VCaP (cell line): ENCODE results near the gene GCH1.
"Not testable (repeated sequence)": the region's sequence is repeated elsewhere in the genome, so short reads cannot be mapped to it uniquely, and the experiment has no call there.

Source experiments
- H3K27ac ChIP-seq: fragments of 450-650 bp; 2 replicates; pipeline ENCODE4 v1.5.1; 2017
- TF ChIP-seq, protein P1 (sequence below): fragments of 450-650 bp; conservative IDR thresholded peaks from 2 replicates; pipeline ENCODE4 v1.5.1; 2017; ENCODE audit warnings: mild to moderate bottlenecking, moderate library complexity

Gene GCH1

DNA sequence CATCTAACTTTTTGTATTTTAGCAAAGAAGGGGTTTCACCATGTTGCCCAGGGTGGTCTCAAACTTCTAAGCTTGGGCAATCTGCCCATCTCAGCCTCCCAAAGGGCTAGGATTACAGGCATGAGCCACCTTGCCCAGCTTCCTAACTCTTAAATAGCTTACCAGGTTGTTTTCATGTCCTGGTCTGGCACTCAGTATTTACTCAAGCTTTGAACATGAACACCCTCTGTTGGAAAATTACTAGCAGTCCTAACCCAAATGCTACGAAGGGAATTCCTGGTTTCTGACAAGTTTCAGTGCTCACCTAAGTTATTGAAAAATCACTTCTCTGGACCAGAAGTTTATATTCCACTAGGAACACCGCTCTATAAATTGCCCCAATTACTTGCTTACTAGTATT is 32.5 kb upstream of the GCH1 start:
- no peak overlapping the region for H3K27ac ChIP-seq
- TF ChIP-seq, protein P1, sequence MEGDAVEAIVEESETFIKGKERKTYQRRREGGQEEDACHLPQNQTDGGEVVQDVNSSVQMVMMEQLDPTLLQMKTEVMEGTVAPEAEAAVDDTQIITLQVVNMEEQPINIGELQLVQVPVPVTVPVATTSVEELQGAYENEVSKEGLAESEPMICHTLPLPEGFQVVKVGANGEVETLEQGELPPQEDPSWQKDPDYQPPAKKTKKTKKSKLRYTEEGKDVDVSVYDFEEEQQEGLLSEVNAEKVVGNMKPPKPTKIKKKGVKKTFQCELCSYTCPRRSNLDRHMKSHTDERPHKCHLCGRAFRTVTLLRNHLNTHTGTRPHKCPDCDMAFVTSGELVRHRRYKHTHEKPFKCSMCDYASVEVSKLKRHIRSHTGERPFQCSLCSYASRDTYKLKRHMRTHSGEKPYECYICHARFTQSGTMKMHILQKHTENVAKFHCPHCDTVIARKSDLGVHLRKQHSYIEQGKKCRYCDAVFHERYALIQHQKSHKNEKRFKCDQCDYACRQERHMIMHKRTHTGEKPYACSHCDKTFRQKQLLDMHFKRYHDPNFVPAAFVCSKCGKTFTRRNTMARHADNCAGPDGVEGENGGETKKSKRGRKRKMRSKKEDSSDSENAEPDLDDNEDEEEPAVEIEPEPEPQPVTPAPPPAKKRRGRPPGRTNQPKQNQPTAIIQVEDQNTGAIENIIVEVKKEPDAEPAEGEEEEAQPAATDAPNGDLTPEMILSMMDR: no peak

DNA sequence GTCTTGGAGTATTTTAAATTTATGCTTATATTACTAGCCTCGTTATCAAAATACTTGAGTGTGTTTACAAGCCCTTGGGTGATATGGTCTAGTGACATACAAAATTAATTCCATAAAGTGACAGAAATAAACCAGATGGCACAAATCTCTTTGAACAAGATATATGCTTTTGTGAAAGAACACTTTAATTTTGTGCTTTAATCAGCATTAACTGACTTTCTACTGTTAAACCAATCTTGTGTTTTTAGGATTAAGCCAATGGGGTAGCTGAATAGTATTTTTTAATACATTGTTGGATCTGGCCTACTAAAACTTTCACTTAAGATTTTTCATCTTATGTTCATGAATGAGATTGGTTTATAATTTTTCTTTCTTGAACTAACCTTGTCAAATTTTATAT is 30.4 kb upstream of the GCH1 start:
- TF ChIP-seq, protein P1: no peak
- no peak overlapping the region for H3K27ac ChIP-seq

DNA sequence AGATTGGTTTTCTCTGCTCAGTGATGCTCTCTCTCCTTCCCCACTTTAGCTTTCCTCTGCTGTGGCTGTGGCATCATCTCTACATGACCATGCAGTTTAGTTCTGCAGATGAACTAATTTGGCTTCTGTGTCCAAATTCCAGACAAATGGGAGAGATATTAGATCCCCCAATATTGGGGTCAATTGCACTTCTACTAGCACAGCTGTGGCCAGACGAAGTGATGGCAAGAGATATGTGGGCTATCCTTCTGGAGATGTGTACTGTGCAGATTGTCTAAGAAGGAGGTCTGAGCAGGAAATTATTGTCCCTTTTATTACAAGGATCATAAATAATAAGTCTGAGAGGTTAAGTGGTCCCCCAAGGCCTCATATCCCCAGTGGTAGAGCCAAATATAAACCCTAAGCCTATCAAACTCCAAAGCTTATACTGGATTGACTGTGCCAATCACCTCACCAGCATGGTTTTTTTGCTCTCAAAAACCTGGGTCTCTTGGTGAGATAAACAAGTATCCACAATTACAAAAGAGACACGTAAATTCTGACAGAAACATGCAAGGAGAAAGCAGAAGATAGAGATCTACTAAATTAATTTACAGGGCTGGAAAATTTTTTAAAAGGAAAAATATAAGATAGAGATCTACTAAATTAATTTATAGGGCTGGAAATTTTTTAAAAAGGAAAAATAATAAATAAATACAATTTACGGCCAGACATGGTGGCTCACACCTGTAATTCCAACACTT is 29.1 kb upstream of the GCH1 start:
- H3K27ac ChIP-seq: no peak overlapping the region
- TF ChIP-seq, protein P1: no peak

DNA sequence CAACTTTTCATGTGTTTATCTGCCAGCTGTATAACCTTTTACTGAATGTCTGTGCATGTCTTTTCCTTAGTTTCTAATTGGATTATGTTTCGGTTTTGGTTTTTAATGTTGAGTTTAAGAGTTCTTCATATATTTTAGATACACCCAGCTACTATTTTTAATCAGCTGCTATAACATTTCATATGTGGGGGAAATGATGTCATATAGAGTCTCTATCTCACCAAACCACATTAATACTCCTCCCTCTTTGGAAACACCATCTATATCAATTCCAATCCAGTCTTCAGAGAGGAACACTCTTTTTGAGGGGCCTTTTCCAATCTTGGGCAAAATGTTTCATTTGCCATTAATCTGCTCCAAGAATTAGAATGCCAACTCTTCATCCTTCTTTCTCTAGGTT is 28.5 kb upstream of the GCH1 start:
- H3K27ac ChIP-seq: no peak overlapping the region
- TF ChIP-seq, protein P1: no peak

DNA sequence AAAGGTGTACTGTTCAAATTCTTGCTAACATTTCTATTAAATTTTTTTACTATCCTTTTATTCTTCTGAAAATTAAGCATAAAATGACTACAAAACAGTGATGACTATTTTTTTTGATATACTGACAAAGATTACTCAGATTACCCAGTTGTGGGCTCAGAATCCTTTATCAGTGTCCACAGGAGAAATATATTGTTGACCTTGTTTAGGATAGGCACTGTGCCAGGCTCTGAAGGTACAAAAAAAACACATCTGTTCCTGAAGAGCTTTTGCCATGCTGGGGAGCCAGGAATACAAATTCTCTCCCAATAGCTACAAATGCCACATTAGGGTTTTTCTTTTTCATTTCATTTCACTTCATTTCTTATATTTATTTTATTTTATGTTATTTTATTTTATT is 26.9 kb upstream of the GCH1 start:
- TF ChIP-seq, protein P1: no peak
- H3K27ac ChIP-seq: no peak overlapping the region

DNA sequence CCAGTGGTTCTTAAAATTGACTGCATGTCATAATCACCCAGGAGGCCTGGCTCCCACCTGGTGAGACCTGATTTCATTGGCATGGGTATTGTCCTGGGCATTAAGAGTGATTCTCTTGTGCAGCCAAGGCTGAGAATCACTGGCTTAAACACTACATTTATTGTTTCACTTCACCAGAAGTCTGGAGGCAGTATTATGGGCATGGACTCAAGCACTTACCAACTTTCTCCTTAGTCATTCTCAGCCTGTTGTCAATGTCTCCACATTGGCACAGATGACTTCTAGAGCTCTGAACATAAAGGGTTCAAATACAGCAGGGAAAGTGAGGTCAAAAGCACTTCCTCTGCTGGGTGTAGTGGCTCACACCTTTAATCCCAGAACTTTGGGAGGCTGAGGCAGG is 25.6 kb upstream of the GCH1 start:
- TF ChIP-seq, protein P1: no peak
- no peak overlapping the region for H3K27ac ChIP-seq

DNA sequence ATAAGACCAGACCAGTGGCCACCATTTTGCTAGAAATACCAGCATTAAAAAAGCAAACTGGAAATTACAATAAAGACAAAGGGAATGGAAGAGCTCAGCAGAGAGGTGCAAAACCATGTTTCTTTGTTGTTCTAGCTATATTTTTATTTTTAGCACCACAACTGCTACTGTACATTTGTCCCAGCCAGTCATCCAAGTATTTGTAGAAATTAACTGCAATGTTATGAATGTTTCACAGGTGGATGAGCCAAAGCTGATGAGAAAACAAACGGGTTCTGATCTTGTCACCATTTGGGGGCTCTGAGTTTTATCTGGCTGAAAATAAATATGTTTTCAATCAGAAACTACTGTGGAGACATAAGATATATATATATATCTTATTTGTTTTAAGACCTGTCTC is 24.9 kb upstream of the GCH1 start:
- TF ChIP-seq, protein P1: no peak
- no peak overlapping the region for H3K27ac ChIP-seq

DNA sequence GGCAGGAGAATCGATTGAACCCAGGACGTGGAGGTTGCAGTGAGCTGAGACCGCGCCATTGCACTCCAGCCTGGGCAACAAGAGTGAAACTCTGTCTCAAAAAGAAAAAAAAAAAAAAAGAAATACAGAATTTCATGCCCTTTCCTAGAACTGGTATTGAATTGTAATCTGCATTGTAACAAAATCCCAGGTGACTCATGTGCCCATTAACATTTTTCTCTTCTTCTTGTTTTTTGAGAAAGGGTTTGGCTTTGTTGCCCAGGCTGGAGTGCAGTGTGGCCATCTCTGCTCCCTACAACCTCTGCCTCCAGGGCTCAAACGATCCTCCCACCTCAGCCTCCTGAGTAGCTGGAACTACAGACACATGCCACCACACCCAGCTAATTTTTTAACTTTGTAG is 23.9 kb upstream of the GCH1 start:
- not testable (repeated sequence) for H3K27ac ChIP-seq
